Measurements from ENCODE around the gene GAGE12H.
"Not testable (repeated sequence)": the region's sequence is repeated elsewhere in the genome, so short reads cannot be mapped to it uniquely, and the experiment has no call there.

- not testable (repeated sequence) for TF ChIP-seq TCF12 (IDR thresholded peaks at IDR 0.05); SIN3A (IDR thresholded peaks at IDR 0.05; ENCODE audit: borderline replicate concordance, low read depth, low read length); CTCF (IDR thresholded peaks at IDR 0.05)
Measured at GRCh38 chrX:49579649-49580048, at the start of gene GAGE12H.
